HepG2 (cell line): ENCODE results near the gene ARFGAP1.

Experiments used
- CHD4 ChIP-seq: fragments of 200-600 bp; sonication (generic); IDR thresholded peaks from 2 replicates; pipeline ENCODE4 v1.7.0; 2017; ENCODE audit warnings: mild to moderate bottlenecking, low read length, borderline replicate concordance
- KLF9 ChIP-seq: IDR thresholded peaks from 2 replicates; pipeline ENCODE4 v1.6.1; 2016; ENCODE audit warnings: low read depth
- ZNF460 ChIP-seq: sonication (generic); formaldehyde crosslinking; IDR thresholded peaks from 2 replicates; pipeline ENCODE4 v1.5.1; 2020; ENCODE audit warnings: missing genetic modification reagents, mild to moderate bottlenecking, borderline replicate concordance
- TF ChIP-seq, protein P1 (sequence below): sonication (generic); formaldehyde crosslinking; IDR thresholded peaks from 2 replicates; pipeline ENCODE4 v1.4.0; 2020; ENCODE audit warnings: missing genetic modification reagents, borderline replicate concordance

- no peak for TF ChIP-seq ZNF460 (CRISPR knock-in tag)
- TF ChIP-seq, protein P1, sequence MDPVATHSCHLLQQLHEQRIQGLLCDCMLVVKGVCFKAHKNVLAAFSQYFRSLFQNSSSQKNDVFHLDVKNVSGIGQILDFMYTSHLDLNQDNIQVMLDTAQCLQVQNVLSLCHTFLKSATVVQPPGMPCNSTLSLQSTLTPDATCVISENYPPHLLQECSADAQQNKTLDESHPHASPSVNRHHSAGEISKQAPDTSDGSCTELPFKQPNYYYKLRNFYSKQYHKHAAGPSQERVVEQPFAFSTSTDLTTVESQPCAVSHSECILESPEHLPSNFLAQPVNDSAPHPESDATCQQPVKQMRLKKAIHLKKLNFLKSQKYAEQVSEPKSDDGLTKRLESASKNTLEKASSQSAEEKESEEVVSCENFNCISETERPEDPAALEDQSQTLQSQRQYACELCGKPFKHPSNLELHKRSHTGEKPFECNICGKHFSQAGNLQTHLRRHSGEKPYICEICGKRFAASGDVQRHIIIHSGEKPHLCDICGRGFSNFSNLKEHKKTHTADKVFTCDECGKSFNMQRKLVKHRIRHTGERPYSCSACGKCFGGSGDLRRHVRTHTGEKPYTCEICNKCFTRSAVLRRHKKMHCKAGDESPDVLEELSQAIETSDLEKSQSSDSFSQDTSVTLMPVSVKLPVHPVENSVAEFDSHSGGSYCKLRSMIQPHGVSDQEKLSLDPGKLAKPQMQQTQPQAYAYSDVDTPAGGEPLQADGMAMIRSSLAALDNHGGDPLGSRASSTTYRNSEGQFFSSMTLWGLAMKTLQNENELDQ, result no peak
- TF ChIP-seq KLF9 (CRISPR knock-in tag), result no peak
- TF ChIP-seq CHD4, result no peak
Measured at GRCh38 chr20:63325554-63326313, 53.1 kb downstream of the ARFGAP1 start.
